Hippocampal formation (tissue), 2 donors: ENCODE data around the gene ZNF500.
"Not testable (repeated sequence)": the region's sequence is repeated elsewhere in the genome, so short reads cannot be mapped to it uniquely, and the experiment has no call there.

Source experiments
- DNase-seq, 2 donors: peaks; one replicate each; lab custom pipeline; 2025; lab: John Stamatoyannopoulos, UW

ZNF500 gene

GRCh38 chr16:4745274-4745569 is 21.7 kb downstream of the ZNF500 start:
- DNase-seq = no peak

GRCh38 chr16:4744555-4745273 is 22.2 kb downstream of the ZNF500 start:
- DNase-seq = no peak

DNA sequence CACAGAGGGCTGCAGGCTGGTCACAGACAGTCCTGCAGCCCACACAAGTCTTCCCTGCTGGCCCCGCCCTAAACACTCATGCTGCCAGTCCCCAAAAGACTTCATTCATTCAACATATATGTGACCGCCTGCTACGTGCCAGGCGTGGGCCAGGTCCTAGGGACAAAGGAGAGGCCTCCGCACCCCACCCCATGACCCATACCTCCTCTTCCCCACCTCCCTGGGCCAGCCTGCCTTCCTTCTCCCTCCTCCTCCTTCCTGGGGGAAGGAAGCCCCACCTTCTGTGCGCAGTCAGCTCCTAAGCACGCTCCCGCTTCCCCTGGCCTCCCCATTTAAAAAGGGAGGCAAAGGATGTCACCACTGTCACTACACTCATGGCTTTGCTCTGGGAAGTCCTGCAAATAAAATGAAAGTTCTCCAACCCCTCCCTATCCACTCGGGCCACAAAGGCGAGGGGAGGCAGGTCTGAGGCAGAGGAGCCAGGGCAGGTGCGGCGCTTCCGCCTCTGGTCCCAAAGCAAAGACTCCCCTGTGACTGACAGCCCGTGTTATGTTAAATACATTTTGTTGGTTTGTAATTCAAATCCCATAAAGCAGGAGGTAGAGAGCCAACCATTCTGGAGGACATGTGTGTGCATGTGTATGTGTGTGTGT is 23.6 kb downstream of the ZNF500 start:
- no peak for DNase-seq

DNA sequence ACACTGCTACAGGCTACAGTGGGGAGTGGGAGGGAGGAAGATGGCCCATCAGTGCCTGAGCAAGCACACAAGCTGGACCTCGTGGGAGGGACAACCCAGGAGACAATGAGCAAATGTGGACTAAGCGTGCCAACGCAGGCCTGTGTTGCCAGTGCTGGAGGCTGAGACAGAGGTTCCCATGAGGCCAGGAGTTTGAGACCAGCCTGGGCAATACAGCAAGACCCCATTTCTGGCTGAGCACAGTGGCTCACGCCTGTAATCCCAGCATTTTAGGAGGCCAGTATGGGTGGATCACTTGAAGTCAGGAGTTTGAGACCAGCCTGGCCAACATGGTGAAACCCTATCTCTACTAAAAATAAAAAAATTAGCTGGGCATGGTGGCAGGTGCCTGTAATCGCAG is 28.6 kb downstream of the ZNF500 start:
- DNase-seq = not testable (repeated sequence)

GRCh38 chr16:4737545-4737944 is 29.4 kb downstream of the ZNF500 start:
- no peak for DNase-seq

DNA sequence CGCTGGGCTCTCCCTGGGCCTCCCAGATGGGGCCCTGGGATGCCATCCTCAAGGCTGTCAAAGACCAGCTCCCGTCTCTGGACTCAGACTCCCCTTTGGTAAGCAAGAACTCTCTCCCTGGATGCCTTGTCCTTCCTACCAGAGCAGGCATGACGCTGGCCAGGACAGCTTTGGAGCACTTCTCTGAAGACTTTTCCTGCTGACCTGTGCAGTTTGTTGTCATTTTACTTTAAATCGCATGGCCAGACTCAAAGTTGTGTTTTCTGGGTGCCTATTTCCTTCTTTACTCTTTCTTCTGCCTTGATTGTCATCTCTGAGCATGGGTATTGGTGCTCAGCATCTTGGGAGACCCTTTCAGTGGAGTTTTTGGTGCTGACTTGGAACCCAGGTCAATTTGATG is 30.4 kb downstream of the ZNF500 start:
- DNase-seq = no peak

- peak; percentile 52 to 71 for DNase-seq
Observed at GRCh38 chr16:4734730-4735535, 32.0 kb downstream of the ZNF500 start.

DNA sequence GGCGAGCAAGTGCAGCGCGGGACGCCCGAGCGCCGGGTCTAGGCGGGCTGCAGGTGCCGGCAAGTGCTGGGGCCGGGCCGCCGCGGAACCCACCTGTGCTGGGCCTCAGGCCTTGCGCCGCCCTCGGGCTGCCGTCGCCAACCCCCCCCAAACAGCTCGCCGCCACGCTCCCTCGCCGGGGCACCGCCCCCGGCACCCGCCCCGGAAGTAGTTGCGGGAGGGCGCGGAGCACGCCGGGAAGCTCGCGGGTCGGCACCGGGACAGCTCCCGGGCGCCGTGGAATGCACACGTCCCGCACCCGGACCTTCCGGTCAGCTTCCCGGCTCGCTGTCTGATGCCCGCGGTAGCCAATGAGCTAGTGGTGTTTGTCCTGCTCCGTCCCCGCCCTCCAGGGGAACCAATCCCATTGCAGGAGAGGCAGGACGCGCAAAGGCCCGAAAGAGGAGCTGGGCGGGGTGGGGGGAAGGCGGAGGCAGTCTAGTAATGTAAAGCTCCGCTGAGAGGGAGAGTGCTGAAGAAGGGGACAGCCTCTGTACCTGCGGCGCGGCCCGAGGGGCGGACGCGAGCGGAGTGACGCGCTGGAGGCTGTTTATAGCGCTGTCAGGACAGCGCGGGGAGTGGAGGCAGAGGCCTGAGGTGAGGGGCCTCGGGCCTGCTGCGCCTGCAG is 32.8 kb downstream of the ZNF500 start, which contains the start of the genes ANKS3 and DNAAF8:
TSS of gene ANKS3 (minus strand) at position 209 of the 667 bp plus-strand sequence. CDS start 4,122 bp downstream, outside the sequence.
TSS of gene DNAAF8 (plus strand) at position 475 of the 667 bp plus-strand sequence. CDS start 1,978 bp downstream, outside the sequence.
- DNase-seq = peak; percentile 90 to 94

DNA sequence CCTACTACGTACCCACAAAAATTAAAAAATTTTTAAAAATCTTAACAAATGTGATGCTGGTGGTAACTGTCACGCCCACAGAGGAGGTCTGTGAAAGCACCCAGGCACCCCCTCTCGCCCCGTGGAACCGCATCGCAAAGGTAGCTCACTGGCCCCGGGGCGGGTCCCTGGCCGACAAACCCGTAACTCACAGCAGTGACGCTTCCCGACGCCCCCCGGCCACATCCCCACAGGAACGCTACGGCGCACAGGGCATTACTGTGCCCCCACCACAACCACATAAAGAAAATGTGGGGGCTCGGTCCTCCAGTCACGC is 33.3 kb downstream of the ZNF500 start:
- no peak for DNase-seq

GRCh38 chr16:4733211-4733742 is 33.7 kb downstream of the ZNF500 start:
- no peak for DNase-seq

DNA sequence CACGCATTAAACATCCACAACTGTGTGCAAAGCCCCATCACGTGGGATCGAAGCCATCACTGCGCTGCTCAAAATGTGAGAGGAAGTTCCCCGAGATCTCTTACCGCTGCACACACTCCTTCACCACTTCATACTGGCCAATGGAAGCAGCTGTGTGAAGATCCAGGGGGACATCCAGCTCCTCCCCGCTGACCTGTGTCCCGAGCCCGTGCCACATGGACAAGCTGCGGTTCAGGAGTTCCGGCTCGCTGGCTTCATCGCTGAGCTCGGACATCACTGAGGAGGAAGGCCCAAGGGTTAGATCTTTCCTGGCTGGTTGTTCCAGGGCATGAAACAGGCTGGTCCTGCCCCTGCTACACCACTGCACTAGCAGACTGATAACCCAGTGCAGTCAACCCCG is 37.1 kb downstream of the ZNF500 start:
- no peak for DNase-seq

DNA sequence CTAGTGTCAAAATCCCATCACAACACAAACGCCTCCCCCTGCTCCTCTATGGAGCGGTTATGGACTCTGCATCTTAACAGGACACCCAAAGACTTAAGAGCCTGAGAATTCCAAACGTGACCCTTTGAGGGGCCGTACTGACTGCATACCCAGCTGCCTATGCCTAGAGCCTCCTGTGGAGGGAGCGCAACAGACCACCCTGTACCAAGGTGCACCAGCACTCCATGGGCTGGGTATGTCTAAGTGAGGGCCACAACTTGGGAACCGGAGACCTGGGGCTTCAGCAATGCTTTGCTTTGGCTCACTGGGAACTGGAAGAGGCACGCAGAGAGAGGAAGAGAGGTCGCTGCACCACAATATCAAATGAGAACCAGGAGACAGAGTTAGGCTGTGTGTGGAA is 38.3 kb downstream of the ZNF500 start:
- no peak for DNase-seq

DNA sequence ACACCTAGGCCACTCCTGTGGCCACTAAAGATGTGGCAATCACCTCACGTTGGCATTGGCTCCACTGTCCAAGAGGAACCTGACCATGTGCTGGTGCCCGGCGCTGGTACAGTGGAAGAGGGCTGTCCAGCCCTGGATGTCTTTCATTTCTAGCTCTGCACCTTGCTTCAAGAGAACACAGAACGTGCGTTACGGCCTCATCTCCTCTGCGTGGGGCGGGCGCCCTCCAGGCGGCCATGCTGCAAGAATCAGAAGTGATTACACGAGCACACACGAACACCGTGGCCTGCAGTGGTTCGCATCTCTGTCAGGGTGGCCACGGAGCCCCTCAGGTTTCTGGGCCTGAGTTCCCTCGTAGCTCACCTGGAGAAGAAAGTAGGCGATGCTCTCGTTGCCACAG is 40.3 kb downstream of the ZNF500 start:
- DNase-seq = no peak

DNA sequence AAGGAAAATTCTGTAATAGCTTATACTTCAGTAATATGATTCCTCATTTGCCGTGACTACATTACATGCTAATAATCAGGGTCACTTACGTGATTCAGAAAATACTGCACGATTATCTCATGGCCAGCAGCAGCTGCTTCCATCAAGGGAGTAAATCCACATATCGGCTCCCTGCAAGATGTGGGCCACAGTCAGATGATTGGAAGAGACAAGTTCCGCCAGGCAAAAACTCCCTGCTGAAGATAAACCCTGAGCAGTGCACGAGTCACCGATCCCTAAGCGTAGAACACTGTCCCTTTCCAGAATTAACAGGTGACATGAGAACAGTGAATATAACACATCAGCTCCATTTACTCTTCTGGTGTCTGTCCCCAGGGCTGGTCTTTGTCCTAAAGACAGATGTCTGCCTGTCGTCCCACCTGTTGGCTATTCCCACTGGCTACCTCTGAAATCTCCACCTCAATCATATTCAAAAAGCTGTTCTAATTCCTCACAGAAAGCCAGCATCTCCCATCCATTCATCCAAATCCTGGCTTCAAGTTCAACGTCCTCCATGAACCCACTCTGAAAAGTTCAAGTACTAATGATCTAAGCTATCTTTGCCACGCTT is 42.2 kb downstream of the ZNF500 start:
- no peak for DNase-seq

GRCh38 chr16:4723071-4723767 is 43.7 kb downstream of the ZNF500 start:
- DNase-seq = no peak

- no peak for DNase-seq
Observed at GRCh38 chr16:4718466-4718865, 48.5 kb downstream of the ZNF500 start.

DNA sequence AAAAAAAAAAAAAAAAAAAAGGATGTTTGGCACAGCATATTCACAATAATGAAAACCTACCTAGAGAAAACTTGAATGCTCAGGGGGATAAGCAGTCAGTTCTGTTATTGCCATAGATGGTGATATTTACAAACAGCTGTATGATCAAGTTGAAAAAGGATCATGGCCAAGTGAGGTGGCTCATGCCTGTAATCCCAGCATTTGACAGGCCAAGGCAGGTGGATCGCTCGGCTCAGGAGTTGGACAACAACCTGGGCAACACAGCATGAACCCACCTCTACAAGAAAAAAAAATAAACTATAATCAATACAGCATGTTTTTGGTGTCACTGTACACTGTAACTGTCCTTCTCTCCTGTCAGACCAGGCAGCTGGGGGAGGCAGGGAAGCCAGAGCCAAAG is 52.0 kb downstream of the ZNF500 start:
- no peak for DNase-seq

- DNase-seq = no peak
Observed at GRCh38 chr16:4713663-4714501, 53.1 kb downstream of the ZNF500 start.

- no peak for DNase-seq
Observed at GRCh38 chr16:4709481-4709880, 57.5 kb downstream of the ZNF500 start.

DNA sequence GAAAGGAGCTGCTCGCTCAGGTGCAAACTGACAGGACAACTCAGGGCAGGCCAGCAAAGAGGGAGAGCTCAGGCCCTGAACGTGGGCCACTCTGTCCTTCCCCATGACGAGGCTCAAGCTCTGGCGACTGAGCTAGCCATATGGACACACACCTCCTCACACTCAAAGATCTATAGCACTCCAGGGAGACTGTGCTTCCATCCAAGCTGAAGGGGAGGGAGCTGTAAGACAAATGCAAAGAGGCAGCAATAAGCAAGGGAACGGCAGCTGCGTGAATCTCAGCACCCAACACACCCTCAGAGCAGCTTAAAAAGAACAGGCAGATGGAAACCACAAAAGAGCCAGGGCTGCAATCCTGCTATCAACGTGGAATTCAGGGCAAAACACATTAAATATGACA is 60.1 kb downstream of the ZNF500 start:
- DNase-seq = peak in 1 of 2 donors; percentile 34
